ENCODE measurements around the gene ZG16B.

- TF ChIP-seq CTCF (IDR thresholded peaks at IDR 0.05) (no peak), EP300 (IDR thresholded peaks at IDR 0.05) (no peak), POLR2A (IDR thresholded peaks at IDR 0.05) (no peak), POLR2AphosphoS5 (IDR thresholded peaks at IDR 0.05) (no peak)
Observed at GRCh38 chr16:2867661-2867986, 37.5 kb downstream of the ZG16B start.
